K562 (cell line): ENCODE data around the gene SRCIN1. TPM values are rescaled to one million over a fixed set of nuclear protein-coding genes. Genes with fewer than 3 reads are reported as not detected.

Experiments used
- ATAC-seq: fragments of 200-7000 bp; cut with Tn5 transposase; 3 replicates; pipeline ENCODE4 v1.9.1; 2020; ENCODE audit warnings: moderate library complexity
- BruUV-seq: library from RNA; stranded (reverse); fragments of 400-500 nt; replicated peaks from 2 replicates; lab custom pipeline; 2021; lab: Mats Ljungman, UMichigan
- CTCF ChIA-PET: fragments of 300-600 bp; formaldehyde crosslinking; extraction: SDS; loops from one replicate; lab custom pipeline; 2021; ENCODE audit warnings: low intra/inter-chr PET ratio; lab: Yijun Ruan, JAX
- POLR2A ChIA-PET: fragments of 300-600, 350-650 bp; sonication (Branson Sonifier 250); formaldehyde crosslinking; extraction: SDS; loops from one replicate; lab custom pipeline; 2021; ENCODE audit warnings: antibody characterized with exemption, inconsistent platforms; lab: Yijun Ruan, JAX
- DNase-seq, 4 experiments: peaks; one replicate each; pipeline versions ENCODE4 v3.0.0 to v3.0.0-alpha.2; 2011 to 2018; ENCODE audit warnings: low spot score in 3 of 4, mixed read lengths in 3 of 4; ENCODE audit errors: extremely low read depth in 1 of 4
- FAIRE-seq: peaks from 2 replicates; lab custom pipeline; 2011; peaks lifted over from hg19 to GRCh38; lab: Jason Lieb, UNC
- H2AFZ ChIP-seq: 2 replicates; pipeline ENCODE4 v1.6.0; 2011; ENCODE audit warnings: low read depth, low read length, control low read depth, inconsistent platforms
- H3K27ac ChIP-seq: fragments of 200-600 bp; 3 replicates; pipeline ENCODE4 v1.8.0; 2011; ENCODE audit warnings: low read depth, mild to moderate bottlenecking, control low read depth, inconsistent platforms, low read length, moderate library complexity, mixed read lengths; ENCODE audit errors: extremely low read depth
- H3K27me3 ChIP-seq, 2 experiments: fragments of 300-600 bp in 1 of 2; 2 replicates in 1 of 2; 3 replicates in 1 of 2; pipeline versions ENCODE4 v1.6.0 to v1.8.0; 2011; ENCODE audit warnings: inconsistent platforms in 2 of 2, low read length in 2 of 2, mild to moderate bottlenecking in 1 of 2, mixed read lengths in 1 of 2, moderate library complexity in 1 of 2; ENCODE audit not compliant: control insufficient read depth in 2 of 2, insufficient read depth in 2 of 2
- H3K36me3 ChIP-seq: fragments of 300-600 bp; 3 replicates; pipeline ENCODE4 v1.8.0; 2011; ENCODE audit warnings: mild to moderate bottlenecking, low read length, inconsistent platforms; ENCODE audit not compliant: control insufficient read depth, insufficient read depth
- H3K4me1 ChIP-seq, 2 experiments: fragments of 200-600 bp in 1 of 2; replicated peaks in 1 of 2; 2 replicates in 1 of 2; 3 replicates in 1 of 2; pipeline versions ENCODE4 v1.5.1 to v1.8.0; 2011; ENCODE audit warnings: inconsistent platforms in 2 of 2, low read length in 2 of 2, mild to moderate bottlenecking in 1 of 2, mixed read lengths in 1 of 2, moderate library complexity in 1 of 2; ENCODE audit not compliant: control insufficient read depth in 2 of 2, insufficient read depth in 2 of 2
- H3K4me2 ChIP-seq: 2 replicates; pipeline ENCODE4 v1.6.1; 2011; ENCODE audit warnings: low read length, control low read depth, inconsistent platforms, mixed read lengths; ENCODE audit not compliant: insufficient read depth
- H3K4me3 ChIP-seq: fragments of 200-600 bp; sonication (generic), shearing (Covaris generic); 2 replicates; pipeline ENCODE4 v1.5.1; 2016; ENCODE audit warnings: control low read depth, inconsistent platforms
- H3K79me2 ChIP-seq: fragments of 200-600 bp; 3 replicates; pipeline ENCODE4 v1.8.0; 2011; ENCODE audit warnings: low read length, inconsistent platforms; ENCODE audit not compliant: control insufficient read depth, insufficient read depth
- H3K9ac ChIP-seq, 2 experiments: 2 replicates each; pipeline versions ENCODE4 v1.6.0 to v1.6.1; 2011; ENCODE audit warnings: low read depth in 2 of 2, low read length in 2 of 2, control low read depth in 1 of 2, inconsistent platforms in 1 of 2, mild to moderate bottlenecking in 1 of 2, mixed read lengths in 1 of 2; ENCODE audit not compliant: insufficient read depth in 1 of 2
- H3K9me1 ChIP-seq: one replicate; pipeline ENCODE4 v1.6.0; 2011; ENCODE audit warnings: inconsistent platforms, mild to moderate bottlenecking, low read length, moderate library complexity; ENCODE audit not compliant: control insufficient read depth, insufficient read depth
- H3K9me3 ChIP-seq: replicated peaks from 2 replicates; pipeline ENCODE4 v1.5.1; 2011; ENCODE audit warnings: low read depth, low read length, inconsistent platforms; ENCODE audit not compliant: control insufficient read depth, insufficient read depth
- H4K20me1 ChIP-seq: replicated peaks from 2 replicates; pipeline ENCODE4 v1.6.1; 2011; ENCODE audit warnings: low read length, inconsistent platforms, mixed read lengths; ENCODE audit not compliant: control insufficient read depth, insufficient read depth
- BCOR ChIP-seq: fragments of 450-650 bp; IDR thresholded peaks from 2 replicates; pipeline ENCODE4 v1.6.1; 2016
- DNMT1 ChIP-seq: fragments of 450-650 bp; IDR thresholded peaks from 2 replicates; pipeline ENCODE4 v1.6.1; 2016; ENCODE audit warnings: antibody characterized with exemption, mild to moderate bottlenecking
- EGR1 ChIP-seq: fragments of 450-650 bp; conservative IDR thresholded peaks from 2 replicates; pipeline ENCODE4 v1.6.1; 2017; ENCODE audit warnings: mild to moderate bottlenecking
- KDM1A ChIP-seq, 2 experiments: fragments of 450-650 bp; IDR thresholded peaks; 2 replicates each; pipeline ENCODE4 v1.6.1; 2016; ENCODE audit warnings: mild to moderate bottlenecking in 2 of 2
- KLF6 ChIP-seq: fragments of 250-450 bp; sonication (Bioruptor Pico); IDR thresholded peaks from 2 replicates; pipeline ENCODE4 v1.4.0; 2020; ENCODE audit warnings: mild to moderate bottlenecking, moderate library complexity, borderline replicate concordance
- MCM3 ChIP-seq: fragments of 450-650 bp; IDR thresholded peaks from 2 replicates; pipeline ENCODE4 v1.6.1; 2016
- NCOA1 ChIP-seq: fragments of 450-650 bp; IDR thresholded peaks from 2 replicates; pipeline ENCODE4 v1.6.1; 2016; ENCODE audit warnings: low read depth
- NR0B1 ChIP-seq: fragments of 450-650 bp; IDR thresholded peaks from one replicate; pipeline ENCODE4 v1.6.1; 2018; ENCODE audit warnings: mild to moderate bottlenecking, moderate library complexity; ENCODE audit not compliant: partially characterized antibody
- PKNOX1 ChIP-seq: fragments of 450-650 bp; IDR thresholded peaks from 2 replicates; pipeline ENCODE4 v1.6.1; 2016
- SPI1 ChIP-seq: IDR thresholded peaks from 2 replicates; pipeline ENCODE4 v1.6.1; 2011; ENCODE audit warnings: low read depth, low read length, control low read depth, borderline replicate concordance
- TRIM24 ChIP-seq, 2 experiments: fragments of 450-650 bp; IDR thresholded peaks; 2 replicates each; pipeline ENCODE4 v1.6.1; 2016
- ZFP36 ChIP-seq: fragments of 150-350 bp; IDR thresholded peaks from 2 replicates; pipeline ENCODE4 v1.6.1; 2018; ENCODE audit warnings: low read length, low read depth; ENCODE audit not compliant: partially characterized antibody
- ZNF134 ChIP-seq: fragments of 250-450 bp; sonication (Bioruptor Pico); conservative IDR thresholded peaks from 2 replicates; pipeline ENCODE4 v1.4.0; 2020
- WGBS: fragments of 100-300 bp; shearing (Covaris generic); methylation state at CpG from one replicate; pipeline ENCODE4 v1.1.6; 2016; ENCODE audit warnings: low coverage, mixed read lengths; ENCODE audit not compliant: insufficient coverage; ENCODE audit errors: missing lambda C conversion rate; 5-methylcytosine and 5-hydroxymethylcytosine counted together
- in situ Hi-C: fragments of 300-500 bp; cut with MboI; formaldehyde crosslinking; loops from 4 replicates; pipeline ENCODE4 v1.15.0; 2018; ENCODE audit warnings: inconsistent platforms, mixed read lengths
- intact Hi-C: fragments of 100-400 bp; cut with micrococcal nuclease; formaldehyde crosslinking; loops from 2 replicates; pipeline ENCODE4 v1.14.2; 2022
- polyA plus RNA-seq, 8 experiments: library from polyadenylated mRNA; depleted of rRNA in 4 of 8; stranded (reverse) in 5 of 8; unstranded in 3 of 8; fragments of >200 nt; fragmentation: Nextera tagmentation in 2 of 8; fragmentation: Illumina TruSeq in 1 of 8; extraction: Ambion mirVana in 2 of 8; extraction: Trizol in 1 of 8; gene quantifications; 2 replicates each; pipeline versions ENCODE4 v1.2.1 to v1.2.3, GENCODE V29; 2011 to 2014; ENCODE audit warnings: inconsistent platforms in 1 of 8, missing spikeins in 1 of 8
- total RNA-seq, 7 experiments: library from RNA; depleted of rRNA in 6 of 7; stranded (reverse); fragments of >200 nt in 6 of 7; fragmentation: Illumina TruSeq in 2 of 7; extraction: Trizol in 2 of 7; gene quantifications; 2 replicates each; pipeline versions ENCODE4 v1.2.1 to v1.2.3, GENCODE V29; 2011 to 2021; ENCODE audit warnings: low replicate concordance in 1 of 7

SRCIN1 gene
- total and polyA plus RNA-seq, 9 of the 15 experiments (the other 6 are each of a cell fraction or from before 2014, with no cell fraction given), result 0.09 to 0.33 (median 0.13) TPM; not detected in 6

- POLR2A ChIA-PET, result interaction anchor here (0.7 to 1.3 kb wide), 3 partner anchors 11 to 15 kb away, joined by 3 read pairs; no protein-coding TSS in a partner anchor
- ATAC-seq (no peak), DNase-seq (no peak), FAIRE-seq (no peak)
- 15% methylated on average over 2 of the region's 2 CpGs for WGBS
- H3K27me3 ChIP-seq, result peaks cover 0 to 13% of the 10 kb centered on the region in 2 experiments; a peak in 3 of 5 replicates
- in situ Hi-C loops, result no loop called here
- TF ChIP-seq ZFP36 (peak; percentile 64), KDM1A (IDR thresholded peaks at IDR 0.05) (no peak)
- intact Hi-C loops, result loop anchor here (5.0 kb wide), 1 partner anchor 45 kb away; no protein-coding TSS in a partner anchor
- H3K4me2 ChIP-seq, result no peak overlapping the region
- CTCF ChIA-PET, result no interaction called here
- H3K9ac ChIP-seq, result no peak overlapping the region; a peak in 1 of 4 replicates
- no peaks in the 10 kb centered on the region for H3K36me3 ChIP-seq
- H2AFZ ChIP-seq, result no peak overlapping the region
- 0 out of 2 replicates have a peak, but pooled peaks cover 12% of the 10 kb centered on the region for H4K20me1 ChIP-seq
- H3K27ac ChIP-seq, result no peak overlapping the region
- H3K4me1 ChIP-seq, result peaks cover 22 to 65% of the 10 kb centered on the region in 2 experiments
- no peaks in the 10 kb centered on the region for H3K79me2 ChIP-seq
- no peak overlapping the region for H3K4me3 ChIP-seq
- no TSS peak for BruUV-seq
- peaks cover 4% of the 10 kb centered on the region for H3K9me1 ChIP-seq
- H3K9me3 ChIP-seq, result no peaks in the 10 kb centered on the region
These were observed 3.3 kb downstream of the SRCIN1 start for GRCh38 chr17:38602453-38602852.

- Histone ChIP-seq H3K27me3 (peaks cover 0 to 9% of the 10 kb centered on the region in 2 experiments; a peak in 1 of 5 replicates), H3K4me2 (0 out of 2 replicates have a peak overlapping the region, but pooled peaks have one; percentile 8), H2AFZ (peak overlapping the region; percentile 71), H3K9me3 (no peaks in the 10 kb centered on the region), H3K36me3 (no peaks in the 10 kb centered on the region), H3K27ac (no peak overlapping the region), H3K4me3 (no peak overlapping the region), H3K4me1 (peaks cover 22 to 60% of the 10 kb centered on the region in 2 experiments), H4K20me1 (0 out of 2 replicates have a peak, but pooled peaks cover 10% of the 10 kb centered on the region), H3K9me1 (peaks cover 4% of the 10 kb centered on the region), H3K9ac (peak overlapping the region in 1 of 2 experiments; percentile 72; a peak in 1 of 4 replicates), H3K79me2 (no peaks in the 10 kb centered on the region)
- ChIA-PET CTCF (no interaction called here), POLR2A (interaction anchor here (0.7 to 1.1 kb wide), 2 partner anchors 10 to 13 kb away, joined by 3 read pairs; no protein-coding TSS in a partner anchor)
- WGBS, result 8% methylated on average over 16 of the region's 24 CpGs
- intact Hi-C loops, result loop anchor here (5.0 kb wide), 1 partner anchor 44 kb away; no protein-coding TSS in a partner anchor
- in situ Hi-C loops, result no loop called here
- ATAC-seq (peak; percentile 46), FAIRE-seq (no peak), DNase-seq (peak; percentile 43 to 58 (median 52))
- BruUV-seq, result no TSS peak
- 0 out of 2 replicates have a peak, but pooled peaks have one; percentile 20 for TF ChIP-seq EGR1
- TF ChIP-seq BCOR, result peak; percentile 36; the same call in 1 of the 2 replicates
- TF ChIP-seq NR0B1, result no peak
- TF ChIP-seq DNMT1, result no peak
- TF ChIP-seq MCM3, result peak; percentile 66; the same call in 1 of the 2 replicates
- peak; percentile 29; the same call in 1 of the 2 replicates for TF ChIP-seq SPI1
- no peak for TF ChIP-seq ZNF134
- peak; percentile 35 to 54; a peak in 2 of 4 replicates for TF ChIP-seq TRIM24 (IDR thresholded peaks at IDR 0.05)
- no peak for TF ChIP-seq KLF6 (CRISPR knock-in tag)
- 0 out of 2 replicates have a peak, but pooled peaks have one; percentile 24 for TF ChIP-seq PKNOX1
- peak; percentile 27; the same call in 1 of the 2 replicates for TF ChIP-seq NCOA1
These were observed 4.0 kb downstream of the SRCIN1 start for GRCh38 chr17:38601539-38602351.
